Keratinocyte (primary cell): ENCODE results near the gene VAMP2. TPM values are rescaled to one million over a fixed set of nuclear protein-coding genes. Genes with fewer than 3 reads are reported as not detected.
A peak's percentile ranks its signal among the peaks of the same experiment; 100 is the strongest.

Experiments used
- DNase-seq: peaks from one replicate; pipeline ENCODE4 v3.0.0-alpha.2; 2011; ENCODE audit warnings: low read depth, missing footprints, low spot score
- FAIRE-seq: peaks from 2 replicates; lab custom pipeline; 2011; peaks lifted over from hg19 to GRCh38; lab: Jason Lieb, UNC
- H2AFZ ChIP-seq: 2 replicates; pipeline ENCODE4 v1.6.0; 2012; ENCODE audit warnings: low read length, control low read depth, inconsistent platforms; ENCODE audit not compliant: control insufficient read depth
- H3K27ac ChIP-seq: 2 replicates; pipeline ENCODE4 v1.5.1; 2011; ENCODE audit warnings: low read length; ENCODE audit not compliant: control insufficient read depth, insufficient read depth
- H3K27me3 ChIP-seq: 3 replicates; pipeline ENCODE4 v1.6.0; 2011; ENCODE audit warnings: low read length; ENCODE audit not compliant: control insufficient read depth, insufficient read depth; ENCODE audit errors: extremely low read depth
- H3K36me3 ChIP-seq, 2 experiments: 2 replicates in 1 of 2; 3 replicates in 1 of 2; pipeline ENCODE4 v1.5.1; 2011; ENCODE audit warnings: low read length in 2 of 2, mild to moderate bottlenecking in 1 of 2; ENCODE audit not compliant: control insufficient read depth in 2 of 2, insufficient read depth in 2 of 2; ENCODE audit errors: extremely low read depth in 1 of 2
- H3K4me1 ChIP-seq: 3 replicates; pipeline ENCODE4 v1.5.1; 2011; ENCODE audit warnings: low read length; ENCODE audit not compliant: control insufficient read depth, insufficient read depth; ENCODE audit errors: extremely low read depth
- H3K4me2 ChIP-seq: 3 replicates; pipeline ENCODE4 v1.6.0; 2011; ENCODE audit warnings: low read depth, low read length; ENCODE audit not compliant: control insufficient read depth, insufficient read depth; ENCODE audit errors: extremely low read depth
- H3K4me3 ChIP-seq, 3 experiments: fragments of 200-600 bp in 1 of 3; sonication (generic) in 1 of 3; 2 replicates in 2 of 3; 3 replicates in 1 of 3; pipeline ENCODE4 v1.5.1; 2011 to 2016; ENCODE audit warnings: low read length in 3 of 3, mild to moderate bottlenecking in 3 of 3, control low read depth in 2 of 3, inconsistent platforms in 1 of 3, low read depth in 1 of 3, mixed read lengths in 1 of 3, mixed run types in 1 of 3, moderate library complexity in 1 of 3; ENCODE audit not compliant: control insufficient read depth in 2 of 3, insufficient read depth in 2 of 3; ENCODE audit errors: extremely low read depth in 1 of 3
- H3K79me2 ChIP-seq: 2 replicates; pipeline ENCODE4 v1.6.0; 2012; ENCODE audit warnings: low read length; ENCODE audit not compliant: control insufficient read depth, insufficient read depth
- H3K9ac ChIP-seq: 3 replicates; pipeline ENCODE4 v1.6.0; 2011; ENCODE audit warnings: low read length; ENCODE audit not compliant: control insufficient read depth, insufficient read depth; ENCODE audit errors: extremely low read depth
- H3K9me1 ChIP-seq: 3 replicates; pipeline ENCODE4 v1.6.0; 2011; ENCODE audit warnings: low read length; ENCODE audit not compliant: control insufficient read depth, insufficient read depth; ENCODE audit errors: extremely low read depth
- H3K9me3 ChIP-seq: 2 replicates; pipeline ENCODE4 v1.5.1; 2012; ENCODE audit warnings: low read depth, low read length; ENCODE audit not compliant: control insufficient read depth
- H4K20me1 ChIP-seq: 3 replicates; pipeline ENCODE4 v1.6.0; 2011; ENCODE audit warnings: low read length; ENCODE audit not compliant: control insufficient read depth, insufficient read depth; ENCODE audit errors: extremely low read depth
- CTCF ChIP-seq, 3 experiments: IDR thresholded peaks in 1 of 3; conservative IDR thresholded peaks in 1 of 3; optimal IDR thresholded peaks in 1 of 3; 2 replicates in 2 of 3; 3 replicates in 1 of 3; pipeline versions ENCODE3 to v1.5.1; 2011; ENCODE audit warnings: low read length in 3 of 3, mild to moderate bottlenecking in 3 of 3, moderate library complexity in 2 of 3, control low read depth in 1 of 3, inconsistent platforms in 1 of 3; ENCODE audit not compliant: insufficient read depth in 2 of 3; ENCODE audit errors: extremely low read depth in 1 of 3
- EZH2 ChIP-seq: IDR thresholded peaks from one replicate; pipeline ENCODE4 v1.6.1; 2012; ENCODE audit warnings: inconsistent platforms, mild to moderate bottlenecking, low read length, moderate library complexity
- dilution Hi-C: fragments of 300-500 bp; cut with MboI; formaldehyde crosslinking; loops from one replicate; pipeline ENCODE4 v1.7.0; 2020; ENCODE audit warnings: low sequenced_read_pairs; ENCODE audit not compliant: extremely low pct_ligation_motif_present
- polyA plus RNA-seq, 5 experiments: library from polyadenylated mRNA; depleted of rRNA in 3 of 5; stranded (reverse) in 3 of 5; stranded (forward) in 1 of 5; unstranded in 1 of 5; fragments of >200 nt; gene quantifications; 1 replicate in 1 of 5; 2 replicates in 3 of 5; 3 replicates in 1 of 5; pipeline versions ENCODE4 v1.2.1 to v1.2.3, GENCODE V29; 2011 to 2012; ENCODE audit warnings: missing spikeins in 2 of 5, low read depth in 1 of 5, low replicate concordance in 1 of 5

Gene VAMP2
- polyA plus RNA-seq, 1 donor (not counting 4 experiments of a cell fraction or from before 2014, with no cell fraction given) = 9.8 TPM

- FAIRE-seq (peak; percentile 83), DNase-seq (no peak)
- H2AFZ ChIP-seq = peak within 1 kb of the TSS; percentile 79
- no peaks in the 10 kb centered on the region for H3K27me3 ChIP-seq
- peaks cover 29% of the 10 kb centered on the region for H3K79me2 ChIP-seq
- H4K20me1 ChIP-seq = no peaks in the 10 kb centered on the region
- peak within 1 kb of the TSS; percentile 90 for H3K9ac ChIP-seq
- H3K36me3 ChIP-seq = peaks cover 0 to 9% of the 10 kb centered on the region in 2 experiments
- H3K27ac ChIP-seq = peak within 1 kb of the TSS; percentile 81
- H3K4me3 ChIP-seq = peak within 1 kb of the TSS; percentile 42 to 88 (median 70)
- dilution Hi-C loops = no loop called here
- peak within 1 kb of the TSS; percentile 90 for H3K4me2 ChIP-seq
- TF ChIP-seq EZH2 (no peak), CTCF (optimal IDR thresholded peaks at IDR 0.05 in 1 of 3, IDR thresholded peaks at IDR 0.05 in 1 of 3, conservative IDR thresholded peaks at IDR 0.05 in 1 of 3; ENCODE audit: extremely low read depth in 1 of 3, insufficient read depth in 2 of 3, low read length in 3 of 3) (peak in 1 of 3 experiments; percentile 16)
- H3K9me3 ChIP-seq = no peaks in the 10 kb centered on the region
- H3K9me1 ChIP-seq = no peaks in the 10 kb centered on the region
- peaks cover 19% of the 10 kb centered on the region for H3K4me1 ChIP-seq
These were observed 47.4 kb upstream of the VAMP2 start, which contains the start of gene AURKB for GRCh38 chr17:8209907-8210760. Gene AURKB, minus strand, starts transcription at chr17:8210575. Its CDS starts 351 bp downstream, at chr17:8210224.

GRCh38 chr17:8206536-8206935 is 43.8 kb upstream of the VAMP2 start:
- Histone ChIP-seq H3K9ac (no peak overlapping the region), H3K27me3 (no peaks in the 10 kb centered on the region), H3K27ac (no peak overlapping the region), H2AFZ (no peak overlapping the region), H3K4me1 (peaks cover 15% of the 10 kb centered on the region), H3K9me1 (no peaks in the 10 kb centered on the region), H3K36me3 (peaks cover 0 to 9% of the 10 kb centered on the region in 2 experiments), H3K4me3 (no peak overlapping the region), H3K9me3 (no peaks in the 10 kb centered on the region), H3K79me2 (peaks cover 29% of the 10 kb centered on the region), H4K20me1 (no peaks in the 10 kb centered on the region), H3K4me2 (no peak overlapping the region)
- TF ChIP-seq EZH2 = no peak
- no peak for DNase-seq
- dilution Hi-C loops = no loop called here
- FAIRE-seq = no peak
